GM10266 (cell line): ENCODE results near the gene GJD2.

Experiments used
- DNase-seq: peaks from one replicate; pipeline ENCODE4 v3.0.0; 2012; ENCODE audit errors: extremely low spot score
- TF ChIP-seq, protein P1 (sequence below): IDR thresholded peaks from 2 replicates; pipeline ENCODE4 v1.5.1; 2012; ENCODE audit warnings: mild to moderate bottlenecking, low read depth; ENCODE audit not compliant: control insufficient read depth, insufficient read depth; ENCODE audit errors: missing control alignments

Gene GJD2

DNA sequence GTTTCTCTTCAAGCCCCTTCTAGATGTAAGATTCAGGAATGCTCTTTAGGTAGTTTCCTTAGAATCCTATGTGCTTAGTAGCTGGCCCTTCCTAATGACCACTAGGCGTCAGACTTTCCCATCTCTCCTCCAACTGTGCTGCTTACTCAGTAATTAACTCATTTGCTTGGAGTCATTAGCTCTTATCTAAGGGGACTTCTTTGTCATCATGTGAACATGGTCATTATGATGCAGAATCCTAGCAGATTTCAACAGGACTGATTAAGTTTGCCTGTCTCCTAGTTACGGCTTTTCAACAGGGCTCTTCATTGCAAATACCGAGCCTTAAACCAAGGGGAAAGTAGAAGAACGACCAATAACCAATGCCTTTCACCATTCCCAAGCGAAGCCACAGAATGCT, 46.4 kb downstream of the GJD2 start:
- TF ChIP-seq, protein P1, sequence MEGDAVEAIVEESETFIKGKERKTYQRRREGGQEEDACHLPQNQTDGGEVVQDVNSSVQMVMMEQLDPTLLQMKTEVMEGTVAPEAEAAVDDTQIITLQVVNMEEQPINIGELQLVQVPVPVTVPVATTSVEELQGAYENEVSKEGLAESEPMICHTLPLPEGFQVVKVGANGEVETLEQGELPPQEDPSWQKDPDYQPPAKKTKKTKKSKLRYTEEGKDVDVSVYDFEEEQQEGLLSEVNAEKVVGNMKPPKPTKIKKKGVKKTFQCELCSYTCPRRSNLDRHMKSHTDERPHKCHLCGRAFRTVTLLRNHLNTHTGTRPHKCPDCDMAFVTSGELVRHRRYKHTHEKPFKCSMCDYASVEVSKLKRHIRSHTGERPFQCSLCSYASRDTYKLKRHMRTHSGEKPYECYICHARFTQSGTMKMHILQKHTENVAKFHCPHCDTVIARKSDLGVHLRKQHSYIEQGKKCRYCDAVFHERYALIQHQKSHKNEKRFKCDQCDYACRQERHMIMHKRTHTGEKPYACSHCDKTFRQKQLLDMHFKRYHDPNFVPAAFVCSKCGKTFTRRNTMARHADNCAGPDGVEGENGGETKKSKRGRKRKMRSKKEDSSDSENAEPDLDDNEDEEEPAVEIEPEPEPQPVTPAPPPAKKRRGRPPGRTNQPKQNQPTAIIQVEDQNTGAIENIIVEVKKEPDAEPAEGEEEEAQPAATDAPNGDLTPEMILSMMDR = peak; percentile 66
- peak; percentile 43 for DNase-seq

DNA sequence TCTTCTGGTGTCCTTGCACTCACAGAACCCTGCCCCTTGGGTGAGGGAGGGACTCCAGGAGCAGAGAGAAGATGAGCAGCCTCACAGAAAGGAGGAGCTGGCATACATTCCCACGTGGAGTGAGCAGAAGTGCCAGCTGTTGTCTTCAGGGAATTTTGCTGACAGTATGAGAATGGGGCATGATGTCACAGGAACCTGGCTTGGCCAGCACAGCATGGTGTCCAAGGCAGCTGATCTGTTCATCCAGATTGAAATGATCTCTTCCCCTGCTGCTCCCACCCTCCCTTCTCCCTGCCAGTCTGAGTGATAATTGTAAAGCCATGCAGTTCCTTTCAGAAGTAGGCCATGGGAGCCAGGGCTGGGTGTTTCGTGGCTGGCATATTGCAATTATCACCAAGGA, 53.3 kb downstream of the GJD2 start:
- TF ChIP-seq, protein P1 = no peak
- no peak for DNase-seq
